Kidney epithelial cell (primary cell): ENCODE data around the gene TCAP. TPM values are rescaled to one million over a fixed set of nuclear protein-coding genes. Genes with fewer than 3 reads are reported as not detected.

Experiments used
- DNase-seq: peaks from one replicate; pipeline ENCODE4 v3.0.0-alpha.2; 2010; ENCODE audit warnings: low read depth
- H3K27me3 ChIP-seq: 2 replicates; pipeline ENCODE4 v1.6.0; 2011; ENCODE audit warnings: low read length; ENCODE audit not compliant: control insufficient read depth, insufficient read depth
- H3K36me3 ChIP-seq: 2 replicates; pipeline ENCODE4 v1.5.1; 2011; ENCODE audit warnings: low read length; ENCODE audit not compliant: control insufficient read depth, insufficient read depth
- H3K4me3 ChIP-seq: 2 replicates; pipeline ENCODE4 v1.5.1; 2011; ENCODE audit warnings: low read depth, mild to moderate bottlenecking, control low read depth, low read length
- CTCF ChIP-seq: IDR thresholded peaks from 2 replicates; pipeline ENCODE4 v1.5.1; 2011; ENCODE audit warnings: mild to moderate bottlenecking, moderate library complexity, low read length, control low read depth, inconsistent platforms; ENCODE audit not compliant: insufficient read depth, poor library complexity, severe bottlenecking
- total RNA-seq: library from RNA; depleted of rRNA; stranded (reverse); fragments of >200 nt; gene quantifications from 2 replicates; pipeline ENCODE4 v1.2.3, GENCODE V29; 2015

Gene TCAP
- total RNA-seq, 1 donor from 2014 or later, result 0.84 TPM

- no peak overlapping the region for H3K4me3 ChIP-seq
- H3K36me3 ChIP-seq, result no peaks in the 10 kb centered on the region
- H3K27me3 ChIP-seq, result peaks cover 65% of the 10 kb centered on the region
- TF ChIP-seq CTCF, result no peak
- DNase-seq, result no peak
These were observed 36.3 kb upstream of the TCAP start for GRCh38 chr17:39628655-39629493.

- no peak overlapping the region for H3K4me3 ChIP-seq
- TF ChIP-seq CTCF, result no peak
- no peaks in the 10 kb centered on the region for H3K36me3 ChIP-seq
- no peak for DNase-seq
- peaks cover 62% of the 10 kb centered on the region for H3K27me3 ChIP-seq
These were observed 35.7 kb upstream of the TCAP start for GRCh38 chr17:39629494-39629880.

- no peak for TF ChIP-seq CTCF
- Histone ChIP-seq H3K36me3 (no peaks in the 10 kb centered on the region), H3K4me3 (no peak overlapping the region), H3K27me3 (peaks cover 58% of the 10 kb centered on the region)
- no peak for DNase-seq
These were observed 35.3 kb upstream of the TCAP start for GRCh38 chr17:39629898-39630297.

GRCh38 chr17:39631403-39631802 is 33.7 kb upstream of the TCAP start:
- H3K27me3 ChIP-seq, result peaks cover 43% of the 10 kb centered on the region

GRCh38 chr17:39632153-39632941 is 32.8 kb upstream of the TCAP start:
- Histone ChIP-seq H3K4me3 (no peak overlapping the region), H3K27me3 (peaks cover 34% of the 10 kb centered on the region), H3K36me3 (no peaks in the 10 kb centered on the region)
- no peak for DNase-seq
- TF ChIP-seq CTCF, result no peak

More at GRCh38 chr17:39631403-39631802, 33.7 kb upstream of the TCAP start:
- Histone ChIP-seq H3K4me3 (no peak overlapping the region), H3K36me3 (no peaks in the 10 kb centered on the region)
- DNase-seq, result no peak
- no peak for TF ChIP-seq CTCF
